ENCODE measurements around the gene CCDC27.

The CCDC27 gene

DNA sequence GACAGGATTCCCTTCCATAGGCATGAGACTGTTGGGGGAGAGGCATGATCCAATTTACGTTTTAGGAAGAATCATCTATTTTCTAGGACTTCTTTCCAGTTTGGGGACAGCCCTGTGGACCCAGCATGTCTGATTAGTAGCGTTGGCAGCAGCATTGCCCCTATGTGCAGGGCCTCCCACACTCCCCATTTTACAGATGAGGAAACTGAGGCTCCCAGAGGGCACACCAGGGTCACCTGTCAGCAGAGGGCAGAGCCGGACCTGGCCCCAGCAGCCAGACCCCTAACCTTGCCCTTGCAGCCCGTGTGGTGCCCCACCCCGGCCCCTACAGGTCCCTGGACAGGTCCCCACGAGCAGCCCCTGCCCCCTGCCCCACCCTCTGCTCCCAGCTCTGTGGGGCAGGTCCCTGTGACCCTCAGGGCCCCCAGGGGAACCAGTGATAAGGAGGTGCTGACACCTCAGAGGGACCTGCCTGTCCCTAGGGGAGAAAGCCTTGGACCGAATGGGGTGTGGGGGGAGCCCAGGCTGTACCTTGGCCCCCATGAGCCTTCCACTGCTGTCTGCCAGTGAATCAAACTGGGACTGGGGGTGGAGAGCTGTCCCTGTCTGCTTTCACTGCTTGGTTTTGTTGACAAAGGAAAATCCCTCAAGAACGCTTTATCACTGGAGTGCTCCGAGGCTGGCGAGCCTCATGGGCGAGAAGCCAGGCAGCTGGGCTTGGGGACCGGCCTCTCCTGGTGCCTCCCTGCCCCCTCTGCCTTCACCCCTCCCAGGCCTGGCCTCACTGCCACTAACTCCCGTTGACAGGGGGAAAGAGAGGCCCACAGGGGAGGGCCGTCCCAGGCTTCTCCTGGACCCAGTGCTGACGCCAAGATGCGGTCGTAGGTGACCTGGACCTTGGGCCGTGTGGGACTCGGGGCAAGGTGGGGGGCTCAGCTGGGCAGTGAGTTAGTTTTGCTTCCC lies 39.4 kb upstream of the CCDC27 start:
- H3K27me3 ChIP-seq (ENCODE audit: control insufficient read depth, insufficient read depth, low read length): no peaks in the 10 kb centered on the region
- H3K27ac ChIP-seq: no peak overlapping the region
- no peak overlapping the region for H3K4me3 ChIP-seq (ENCODE audit: low read depth, low read length)
- H3K79me2 ChIP-seq: no peaks in the 10 kb centered on the region
- no peak overlapping the region for H3K4me2 ChIP-seq (ENCODE audit: low read length)
- H3K9me3 ChIP-seq (ENCODE audit: control insufficient read depth, low read length): no peaks in the 10 kb centered on the region
- TF ChIP-seq, protein P1, sequence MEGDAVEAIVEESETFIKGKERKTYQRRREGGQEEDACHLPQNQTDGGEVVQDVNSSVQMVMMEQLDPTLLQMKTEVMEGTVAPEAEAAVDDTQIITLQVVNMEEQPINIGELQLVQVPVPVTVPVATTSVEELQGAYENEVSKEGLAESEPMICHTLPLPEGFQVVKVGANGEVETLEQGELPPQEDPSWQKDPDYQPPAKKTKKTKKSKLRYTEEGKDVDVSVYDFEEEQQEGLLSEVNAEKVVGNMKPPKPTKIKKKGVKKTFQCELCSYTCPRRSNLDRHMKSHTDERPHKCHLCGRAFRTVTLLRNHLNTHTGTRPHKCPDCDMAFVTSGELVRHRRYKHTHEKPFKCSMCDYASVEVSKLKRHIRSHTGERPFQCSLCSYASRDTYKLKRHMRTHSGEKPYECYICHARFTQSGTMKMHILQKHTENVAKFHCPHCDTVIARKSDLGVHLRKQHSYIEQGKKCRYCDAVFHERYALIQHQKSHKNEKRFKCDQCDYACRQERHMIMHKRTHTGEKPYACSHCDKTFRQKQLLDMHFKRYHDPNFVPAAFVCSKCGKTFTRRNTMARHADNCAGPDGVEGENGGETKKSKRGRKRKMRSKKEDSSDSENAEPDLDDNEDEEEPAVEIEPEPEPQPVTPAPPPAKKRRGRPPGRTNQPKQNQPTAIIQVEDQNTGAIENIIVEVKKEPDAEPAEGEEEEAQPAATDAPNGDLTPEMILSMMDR (IDR thresholded peaks at IDR 0.05): no peak
- H3K36me3 ChIP-seq (ENCODE audit: control insufficient read depth, insufficient read depth, low read length): no peaks in the 10 kb centered on the region
- no peak overlapping the region for H3K9ac ChIP-seq
- no peaks in the 10 kb centered on the region for H3K4me1 ChIP-seq
- no peak overlapping the region for H2AFZ ChIP-seq

DNA sequence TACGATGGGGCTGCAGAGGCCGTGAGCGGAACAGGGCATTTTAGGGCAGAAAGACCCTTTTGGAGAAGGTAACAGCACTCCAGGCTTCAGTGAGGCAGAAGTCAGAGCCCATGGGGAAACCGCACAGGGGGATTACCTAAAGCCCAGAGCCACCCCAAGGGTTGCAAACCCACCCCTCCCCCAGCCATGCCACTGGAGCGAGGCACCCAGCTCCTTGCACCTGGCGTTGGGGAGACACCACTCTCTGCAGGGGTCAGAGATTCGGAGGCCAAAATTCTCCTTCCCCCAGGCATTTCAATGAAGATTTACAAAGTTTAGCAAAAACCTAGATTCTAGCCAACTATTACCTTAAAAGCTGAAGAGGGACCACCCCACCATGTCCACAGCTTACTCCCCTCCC lies 38.4 kb upstream of the CCDC27 start:
- Histone ChIP-seq H3K36me3 (ENCODE audit: control insufficient read depth, insufficient read depth, low read length) (no peaks in the 10 kb centered on the region), H3K4me1 (no peaks in the 10 kb centered on the region), H3K79me2 (no peaks in the 10 kb centered on the region), H3K9ac (no peak overlapping the region), H3K27me3 (ENCODE audit: control insufficient read depth, insufficient read depth, low read length) (no peaks in the 10 kb centered on the region), H2AFZ (no peak overlapping the region), H3K27ac (no peak overlapping the region), H3K4me3 (ENCODE audit: low read depth, low read length) (no peak overlapping the region), H3K4me2 (ENCODE audit: low read length) (no peak overlapping the region), H3K9me3 (ENCODE audit: control insufficient read depth, low read length) (no peaks in the 10 kb centered on the region)
- TF ChIP-seq, protein P1 (IDR thresholded peaks at IDR 0.05): no peak

DNA sequence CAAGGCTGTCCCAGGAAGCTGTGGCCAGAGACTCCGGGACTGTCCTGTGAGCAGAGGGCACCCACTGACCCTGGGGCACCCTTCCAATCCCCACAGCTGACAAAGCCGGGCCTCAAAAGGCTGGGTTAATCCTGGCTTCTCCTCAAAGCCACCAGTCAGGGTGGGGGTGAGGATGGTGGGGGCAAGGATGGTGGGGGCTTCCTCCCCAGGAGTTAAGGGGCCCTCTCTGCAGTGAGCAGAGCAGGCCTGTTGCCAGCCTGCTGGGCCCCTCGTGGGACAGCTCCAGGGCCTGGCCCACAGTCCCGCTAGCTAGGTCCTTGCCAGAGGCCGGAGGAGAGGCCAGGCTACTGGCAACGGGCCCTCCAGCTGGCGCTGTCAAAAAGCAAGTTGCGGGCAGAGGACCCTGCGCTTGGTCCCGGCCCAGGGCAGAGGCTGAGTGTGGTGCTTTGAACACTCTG lies 37.9 kb upstream of the CCDC27 start:
- Histone ChIP-seq H3K27ac (no peak overlapping the region), H3K4me1 (no peaks in the 10 kb centered on the region), H3K27me3 (ENCODE audit: control insufficient read depth, insufficient read depth, low read length) (no peaks in the 10 kb centered on the region), H3K9me3 (ENCODE audit: control insufficient read depth, low read length) (no peaks in the 10 kb centered on the region), H3K36me3 (ENCODE audit: control insufficient read depth, insufficient read depth, low read length) (no peaks in the 10 kb centered on the region), H2AFZ (no peak overlapping the region), H3K9ac (no peak overlapping the region), H3K4me3 (ENCODE audit: low read depth, low read length) (no peak overlapping the region), H3K79me2 (no peaks in the 10 kb centered on the region), H3K4me2 (ENCODE audit: low read length) (no peak overlapping the region)
- TF ChIP-seq, protein P1 (IDR thresholded peaks at IDR 0.05): no peak

DNA sequence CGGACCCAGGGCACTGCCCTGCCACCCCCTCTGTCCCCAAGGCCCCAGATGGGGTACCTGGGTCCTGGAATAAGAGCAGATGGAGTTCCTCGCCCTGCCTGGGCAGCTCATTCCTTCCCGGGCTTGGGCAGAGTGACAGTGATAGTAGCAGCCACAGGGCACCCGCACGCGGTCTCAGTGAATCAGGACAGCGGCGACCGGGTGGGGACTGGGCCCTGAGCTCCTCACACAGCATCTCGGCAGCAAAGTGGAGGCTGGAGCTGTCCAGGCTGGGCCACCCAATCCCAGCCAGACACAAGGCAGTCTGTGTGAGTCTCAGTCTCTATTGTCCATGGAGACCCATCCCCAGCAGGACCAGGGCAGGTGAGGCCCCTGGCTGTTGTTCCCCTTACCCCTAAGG lies 37.4 kb upstream of the CCDC27 start:
- H3K4me3 ChIP-seq (ENCODE audit: low read depth, low read length): no peak overlapping the region
- no peaks in the 10 kb centered on the region for H3K27me3 ChIP-seq (ENCODE audit: control insufficient read depth, insufficient read depth, low read length)
- H2AFZ ChIP-seq: no peak overlapping the region
- no peak overlapping the region for H3K27ac ChIP-seq
- H3K9me3 ChIP-seq (ENCODE audit: control insufficient read depth, low read length): no peaks in the 10 kb centered on the region
- H3K79me2 ChIP-seq: no peaks in the 10 kb centered on the region
- no peaks in the 10 kb centered on the region for H3K4me1 ChIP-seq
- H3K9ac ChIP-seq: no peak overlapping the region
- TF ChIP-seq, protein P1 (IDR thresholded peaks at IDR 0.05): no peak
- no peaks in the 10 kb centered on the region for H3K36me3 ChIP-seq (ENCODE audit: control insufficient read depth, insufficient read depth, low read length)
- no peak overlapping the region for H3K4me2 ChIP-seq (ENCODE audit: low read length)
